Measurements from ENCODE around the gene HEBP1. TPM values are rescaled to one million over a fixed set of nuclear protein-coding genes. Genes with fewer than 3 reads are reported as not detected.

HEBP1 gene
- total RNA-seq, 6 donors from 2014 or later, result 25.1 to 70.9 (median 63.7) TPM

DNA sequence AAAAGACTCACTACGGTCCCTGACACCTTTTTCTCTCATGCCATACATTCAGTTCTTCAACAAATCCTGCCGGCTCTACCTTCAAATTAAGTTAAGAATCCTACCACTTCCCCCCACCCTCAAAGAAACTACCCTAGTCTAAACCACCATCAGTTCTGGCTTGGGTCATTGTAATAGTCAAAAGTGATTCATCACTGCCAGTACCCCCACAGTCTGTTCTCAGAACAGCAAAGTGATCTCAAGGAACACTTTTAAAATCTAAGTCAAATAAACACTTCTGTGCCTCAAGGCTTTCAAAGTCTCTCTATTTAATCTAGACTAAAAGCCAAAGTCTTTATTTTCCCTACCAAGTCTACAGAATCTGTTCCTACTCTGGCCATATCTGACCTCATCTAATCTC, 32.1 kb upstream of the HEBP1 start:
- DNase-seq (no peak), ATAC-seq (ENCODE audit: low FRiP score in 2 of 2) (no peak)
- no peaks in the 10 kb centered on the region for H3K36me3 ChIP-seq
- no peak overlapping the region for H3K27ac ChIP-seq
- 74 to 90% methylated on average over 2 of the region's 2 CpGs for WGBS, 2 donors
- H3K27me3 ChIP-seq, result no peaks in the 10 kb centered on the region
- TF ChIP-seq POLR2AphosphoS5 (IDR thresholded peaks at IDR 0.05) (no peak), POLR2A (IDR thresholded peaks at IDR 0.05) (no peak), EP300 (IDR thresholded peaks at IDR 0.05) (no peak)
- TF ChIP-seq, protein P1, sequence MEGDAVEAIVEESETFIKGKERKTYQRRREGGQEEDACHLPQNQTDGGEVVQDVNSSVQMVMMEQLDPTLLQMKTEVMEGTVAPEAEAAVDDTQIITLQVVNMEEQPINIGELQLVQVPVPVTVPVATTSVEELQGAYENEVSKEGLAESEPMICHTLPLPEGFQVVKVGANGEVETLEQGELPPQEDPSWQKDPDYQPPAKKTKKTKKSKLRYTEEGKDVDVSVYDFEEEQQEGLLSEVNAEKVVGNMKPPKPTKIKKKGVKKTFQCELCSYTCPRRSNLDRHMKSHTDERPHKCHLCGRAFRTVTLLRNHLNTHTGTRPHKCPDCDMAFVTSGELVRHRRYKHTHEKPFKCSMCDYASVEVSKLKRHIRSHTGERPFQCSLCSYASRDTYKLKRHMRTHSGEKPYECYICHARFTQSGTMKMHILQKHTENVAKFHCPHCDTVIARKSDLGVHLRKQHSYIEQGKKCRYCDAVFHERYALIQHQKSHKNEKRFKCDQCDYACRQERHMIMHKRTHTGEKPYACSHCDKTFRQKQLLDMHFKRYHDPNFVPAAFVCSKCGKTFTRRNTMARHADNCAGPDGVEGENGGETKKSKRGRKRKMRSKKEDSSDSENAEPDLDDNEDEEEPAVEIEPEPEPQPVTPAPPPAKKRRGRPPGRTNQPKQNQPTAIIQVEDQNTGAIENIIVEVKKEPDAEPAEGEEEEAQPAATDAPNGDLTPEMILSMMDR (IDR thresholded peaks at IDR 0.05), result no peak
- H3K4me3 ChIP-seq, result no peak overlapping the region
- no peaks in the 10 kb centered on the region for H3K9me3 ChIP-seq
- no peaks in the 10 kb centered on the region for H3K4me1 ChIP-seq

DNA sequence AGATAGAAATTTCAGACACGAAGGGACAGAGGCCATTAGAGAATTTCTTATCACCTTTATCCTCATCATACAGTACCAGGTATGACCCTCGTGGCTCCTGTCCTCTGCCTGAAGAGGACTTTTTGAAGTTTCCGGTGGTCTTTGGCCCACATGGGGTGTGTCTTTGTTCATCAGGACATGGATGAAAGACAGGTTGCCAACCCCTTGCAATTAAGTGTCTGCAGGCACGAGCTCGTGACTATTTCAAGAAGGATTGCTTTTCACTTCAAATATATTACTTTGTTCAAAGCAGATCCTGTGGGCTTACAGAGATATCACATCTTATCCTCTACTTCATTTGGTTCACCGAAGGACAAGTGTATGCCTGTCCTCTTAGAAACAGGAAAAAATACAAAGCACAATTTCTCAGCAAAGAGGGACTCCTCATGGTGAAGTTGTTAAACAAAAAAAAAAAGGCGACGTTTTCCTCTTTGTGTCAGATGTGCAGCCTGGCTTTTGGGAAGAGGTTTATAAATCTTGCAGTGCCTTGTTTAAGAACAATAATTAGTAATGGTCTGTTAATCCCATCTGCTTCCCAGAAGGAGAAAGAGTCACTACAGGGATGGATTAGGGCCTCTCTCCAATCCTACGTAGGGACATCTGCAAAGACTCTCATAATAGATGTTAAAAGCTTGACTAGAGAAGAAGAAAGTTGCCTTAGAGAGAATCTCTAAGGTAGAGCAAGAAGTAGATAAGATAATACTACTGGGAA, 30.7 kb upstream of the HEBP1 start:
- Histone ChIP-seq H3K4me3 (no peak overlapping the region), H3K9me3 (no peaks in the 10 kb centered on the region), H3K27me3 (no peaks in the 10 kb centered on the region), H3K36me3 (no peaks in the 10 kb centered on the region), H3K27ac (no peak overlapping the region), H3K4me1 (peaks cover 0 to 5% (median 2%) of the 10 kb centered on the region in 4 donors)
- TF ChIP-seq, protein P1 (IDR thresholded peaks at IDR 0.05), result no peak
- no peak for TF ChIP-seq POLR2AphosphoS5 (IDR thresholded peaks at IDR 0.05)
- no peak for TF ChIP-seq EP300 (IDR thresholded peaks at IDR 0.05)
- TF ChIP-seq POLR2A (IDR thresholded peaks at IDR 0.05), result no peak
- 72 to 75% methylated on average over 9 of the region's 9 CpGs for WGBS, 2 donors
- ATAC-seq (ENCODE audit: low FRiP score in 2 of 2) (no peak), DNase-seq (no peak)

DNA sequence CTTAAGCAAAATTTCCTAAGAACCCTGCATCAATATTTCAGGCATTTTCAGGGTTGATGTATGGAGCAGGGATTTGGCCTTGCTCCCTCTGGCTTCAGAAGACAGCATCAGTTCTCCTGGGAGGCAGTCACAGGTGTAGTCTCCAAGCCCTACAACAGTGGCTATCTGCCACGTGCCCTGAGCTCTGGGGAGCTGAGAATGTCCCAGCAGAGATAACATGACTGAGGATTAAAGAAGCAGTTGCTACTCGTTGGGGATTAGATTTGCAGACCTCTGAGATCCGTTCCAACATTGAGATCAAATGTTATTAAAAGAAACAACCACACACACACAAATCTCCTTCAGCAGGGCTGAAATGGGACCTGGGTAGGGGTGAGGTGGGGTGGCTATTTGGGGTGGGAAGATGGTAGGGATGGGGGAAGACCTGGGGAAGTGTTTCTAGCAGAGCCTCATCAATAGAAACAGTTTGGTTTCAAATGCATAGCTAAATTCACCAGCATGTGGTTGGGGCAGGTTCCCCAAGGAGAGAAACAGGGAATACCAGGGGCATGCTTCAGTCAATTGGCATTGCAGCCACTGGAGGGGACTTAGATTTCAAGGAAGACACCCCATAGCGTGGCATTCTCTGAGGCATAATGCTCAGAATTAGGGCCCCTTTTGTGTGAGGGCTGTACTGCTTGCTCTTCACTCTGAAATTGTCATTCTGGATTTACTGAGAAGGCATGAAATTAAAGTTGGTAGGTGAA, 28.9 kb upstream of the HEBP1 start:
- no peak overlapping the region for H3K27ac ChIP-seq
- WGBS, 2 donors, result 87 to 94% methylated on average over 4 of the region's 4 CpGs
- H3K36me3 ChIP-seq, result no peaks in the 10 kb centered on the region
- H3K27me3 ChIP-seq, result no peaks in the 10 kb centered on the region
- DNase-seq (no peak), ATAC-seq (ENCODE audit: low FRiP score in 2 of 2) (no peak)
- no peaks in the 10 kb centered on the region for H3K9me3 ChIP-seq
- H3K4me1 ChIP-seq, result peaks cover 0 to 8% (median 2%) of the 10 kb centered on the region in 4 donors
- TF ChIP-seq, protein P1 (IDR thresholded peaks at IDR 0.05), result no peak
- TF ChIP-seq EP300 (IDR thresholded peaks at IDR 0.05) (no peak), POLR2A (IDR thresholded peaks at IDR 0.05) (no peak), POLR2AphosphoS5 (IDR thresholded peaks at IDR 0.05) (no peak)
- no peak overlapping the region for H3K4me3 ChIP-seq

DNA sequence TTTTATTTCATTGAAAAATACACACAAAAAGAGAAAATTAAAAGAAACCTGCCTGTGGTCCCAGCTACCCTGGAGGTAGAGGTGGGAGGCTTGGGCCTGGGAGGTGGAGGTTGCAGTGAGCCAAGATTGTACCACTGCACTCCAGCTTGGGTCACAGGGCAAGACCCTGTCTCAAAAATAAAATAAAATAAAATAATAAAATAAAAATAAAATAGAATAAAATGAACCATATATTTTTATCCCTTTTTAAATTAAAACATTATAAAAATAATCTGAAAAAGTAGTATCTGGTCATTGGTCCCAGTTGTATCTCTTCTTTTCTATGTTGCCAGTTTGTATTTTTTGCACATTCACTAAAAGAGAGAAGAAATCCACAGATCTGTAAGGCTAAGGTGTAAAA, 27.4 kb upstream of the HEBP1 start:
- ATAC-seq (ENCODE audit: low FRiP score in 2 of 2) (no peak), DNase-seq (no peak)
- no peak overlapping the region for H3K27ac ChIP-seq
- no peak overlapping the region for H3K4me3 ChIP-seq
- H3K9me3 ChIP-seq, result no peaks in the 10 kb centered on the region
- peaks cover 0 to 8% (median 2%) of the 10 kb centered on the region in 4 donors for H3K4me1 ChIP-seq
- no peaks in the 10 kb centered on the region for H3K27me3 ChIP-seq
- no peaks in the 10 kb centered on the region for H3K36me3 ChIP-seq
- TF ChIP-seq POLR2A (IDR thresholded peaks at IDR 0.05), result no peak
- TF ChIP-seq EP300 (IDR thresholded peaks at IDR 0.05), result no peak
- TF ChIP-seq POLR2AphosphoS5 (IDR thresholded peaks at IDR 0.05), result no peak
- TF ChIP-seq, protein P1 (IDR thresholded peaks at IDR 0.05), result no peak

Measured in upper lobe of left lung (tissue), 6 donors.